GM23338 (cell line): ENCODE results near the gene WIPF3. TPM values are rescaled to one million over a fixed set of nuclear protein-coding genes. Genes with fewer than 3 reads are reported as not detected.

ENCODE experiments used
- ATAC-seq: fragments of 200-7000 bp; cut with Tn5 transposase; 3 replicates; pipeline ENCODE4 v1.9.1; 2020
- DNase-seq: peaks from one replicate; pipeline ENCODE4 v3.0.0-alpha.2; 2015; ENCODE audit warnings: low spot score
- H2AFZ ChIP-seq: fragments of 200-600 bp; sonication (generic); 2 replicates; pipeline ENCODE4 v1.8.0; 2016; ENCODE audit warnings: antibody characterized with exemption, mild to moderate bottlenecking, moderate library complexity
- H3F3A ChIP-seq: fragments of 200-600 bp; sonication (generic); replicated peaks from 2 replicates; pipeline ENCODE4 v1.8.0; 2017; ENCODE audit warnings: antibody characterized with exemption, mixed run types, low read depth
- H3K27ac ChIP-seq: fragments of 200-600 bp; sonication (generic); 2 replicates; pipeline ENCODE4 v1.6.1; 2016; ENCODE audit warnings: low read depth
- H3K27me3 ChIP-seq: fragments of 200-600 bp; sonication (generic); 2 replicates; pipeline ENCODE4 v1.8.0; 2016; ENCODE audit warnings: mild to moderate bottlenecking, mixed run types, moderate library complexity; ENCODE audit not compliant: insufficient read depth
- H3K36me3 ChIP-seq: fragments of 200-600 bp; sonication (generic); 2 replicates; pipeline ENCODE4 v1.8.0; 2016; ENCODE audit warnings: mild to moderate bottlenecking; ENCODE audit not compliant: insufficient read depth
- H3K4me1 ChIP-seq: fragments of 200-600 bp; sonication (generic); 2 replicates; pipeline ENCODE4 v1.8.0; 2016; ENCODE audit warnings: mild to moderate bottlenecking, moderate library complexity; ENCODE audit not compliant: insufficient read depth
- H3K4me2 ChIP-seq: fragments of 200-600 bp; sonication (generic); 2 replicates; pipeline ENCODE4 v1.7.1; 2017; ENCODE audit warnings: mixed run types
- H3K4me3 ChIP-seq: fragments of 200-600 bp; sonication (generic); 2 replicates; pipeline ENCODE4 v1.6.1; 2016; ENCODE audit warnings: mixed run types
- H3K79me2 ChIP-seq: fragments of 200-600 bp; sonication (generic); replicated peaks from 2 replicates; pipeline ENCODE4 v1.8.0; 2017; ENCODE audit warnings: mild to moderate bottlenecking; ENCODE audit not compliant: insufficient read depth
- H3K9me2 ChIP-seq: fragments of 200-600 bp; sonication (generic); 2 replicates; pipeline ENCODE4 v1.8.0; 2017; ENCODE audit not compliant: insufficient read depth
- H4K20me1 ChIP-seq: fragments of 200-600 bp; sonication (generic); replicated peaks from 2 replicates; pipeline ENCODE4 v1.8.0; 2017; ENCODE audit warnings: mild to moderate bottlenecking; ENCODE audit not compliant: insufficient read depth
- H3K27ac Mint-ChIP-seq: 2 replicates; pipeline ENCODE4 v1.8.0; 2020; ENCODE audit warnings: inconsistent platforms, mild to moderate bottlenecking, moderate library complexity, mixed read lengths
- H3K27me3 Mint-ChIP-seq: 3 replicates; pipeline ENCODE4 v1.8.0; 2022; ENCODE audit warnings: low read depth, mild to moderate bottlenecking, moderate library complexity, mixed read lengths, inconsistent platforms; ENCODE audit not compliant: insufficient read depth, poor library complexity
- H3K36me3 Mint-ChIP-seq: 3 replicates; pipeline ENCODE4 v1.8.0; 2021; ENCODE audit warnings: low read depth, mild to moderate bottlenecking, inconsistent platforms, moderate library complexity, mixed read lengths
- H3K4me1 Mint-ChIP-seq: 3 replicates; pipeline ENCODE4 v1.8.0; 2020; ENCODE audit warnings: mild to moderate bottlenecking, inconsistent platforms, mixed read lengths
- H3K4me3 Mint-ChIP-seq: 3 replicates; pipeline ENCODE4 v1.8.0; 2021; ENCODE audit warnings: moderate library complexity, mild to moderate bottlenecking, inconsistent platforms, mixed read lengths
- H3K9me3 Mint-ChIP-seq: 3 replicates; pipeline ENCODE4 v1.8.0; 2020; ENCODE audit warnings: moderate library complexity, mild to moderate bottlenecking, inconsistent platforms, mixed read lengths
- CREB1 ChIP-seq: fragments of 250-450 bp; sonication (Bioruptor Pico); IDR thresholded peaks from 2 replicates; pipeline ENCODE4 v1.5.0; 2020; ENCODE audit warnings: low read depth, mild to moderate bottlenecking, moderate library complexity
- CTCF ChIP-seq, 2 experiments: fragments of 200-600 bp in 1 of 2; sonication (generic) in 1 of 2; conservative IDR thresholded peaks; 2 replicates each; pipeline versions ENCODE4 v1.5.1 to v1.6.1; 2016 to 2017; ENCODE audit warnings: antibody characterized with exemption in 2 of 2, low read depth in 2 of 2, mild to moderate bottlenecking in 2 of 2, moderate library complexity in 1 of 2
- ETS1 ChIP-seq: IDR thresholded peaks from 2 replicates; pipeline ENCODE4 v1.6.1; 2016; ENCODE audit warnings: antibody characterized with exemption
- EZH2 ChIP-seq: fragments of 200-600 bp; sonication (generic); IDR thresholded peaks from one replicate; pipeline ENCODE4 v1.8.0; 2017; ENCODE audit warnings: antibody characterized with exemption, mild to moderate bottlenecking, low read depth; ENCODE audit not compliant: unreplicated experiment
- EZH2phosphoT487 ChIP-seq: fragments of 200-600 bp; sonication (generic); IDR thresholded peaks from one replicate; pipeline ENCODE4 v1.8.1; 2018; ENCODE audit warnings: antibody characterized with exemption; ENCODE audit not compliant: unreplicated experiment
- JUNB ChIP-seq: IDR thresholded peaks from one replicate; pipeline ENCODE4 v1.6.1; 2016; ENCODE audit warnings: antibody characterized with exemption; ENCODE audit not compliant: unreplicated experiment
- NANOG ChIP-seq: IDR thresholded peaks from 2 replicates; pipeline ENCODE4 v1.6.1; 2016; ENCODE audit warnings: antibody characterized with exemption, borderline replicate concordance
- POLR2AphosphoS5 ChIP-seq: IDR thresholded peaks from 2 replicates; pipeline ENCODE4 v1.6.1; 2016; ENCODE audit warnings: antibody characterized with exemption, low read depth
- REST ChIP-seq: IDR thresholded peaks from one replicate; pipeline ENCODE4 v1.6.1; 2018; ENCODE audit warnings: antibody characterized with exemption; ENCODE audit not compliant: unreplicated experiment
- STAT1 ChIP-seq: IDR thresholded peaks from one replicate; pipeline ENCODE4 v1.6.1; 2016; ENCODE audit warnings: antibody characterized with exemption; ENCODE audit not compliant: unreplicated experiment
- ZNF114 ChIP-seq: fragments of 250-450 bp; sonication (Bioruptor Pico); IDR thresholded peaks from 2 replicates; pipeline ENCODE4 v1.5.0; 2020; ENCODE audit warnings: mild to moderate bottlenecking, moderate library complexity
- ZNF331 ChIP-seq: fragments of 250-450 bp; sonication (Bioruptor Pico); IDR thresholded peaks from 2 replicates; pipeline ENCODE4 v1.5.0; 2020; ENCODE audit warnings: low read depth, mild to moderate bottlenecking, moderate library complexity
- ZNF462 ChIP-seq: fragments of 250-450 bp; sonication (Bioruptor Pico); IDR thresholded peaks from 2 replicates; pipeline ENCODE4 v1.5.0; 2020; ENCODE audit warnings: mild to moderate bottlenecking, moderate library complexity
- polyA plus RNA-seq: library from polyadenylated mRNA; unstranded; fragments of >200 nt; fragmentation: Nextera tagmentation; extraction: Ambion mirVana; gene quantifications from 2 replicates; pipeline ENCODE4 v1.2.1, GENCODE V29; 2016
- total RNA-seq: library from RNA; depleted of rRNA; stranded (reverse); fragments of >200 nt; shearing (Covaris generic); gene quantifications from 2 replicates; pipeline ENCODE4 v1.2.3, GENCODE V29; 2014

Gene WIPF3
- total and polyA plus RNA-seq, 2 experiments from 2014 or later: 5.7 to 11.4 TPM

DNA sequence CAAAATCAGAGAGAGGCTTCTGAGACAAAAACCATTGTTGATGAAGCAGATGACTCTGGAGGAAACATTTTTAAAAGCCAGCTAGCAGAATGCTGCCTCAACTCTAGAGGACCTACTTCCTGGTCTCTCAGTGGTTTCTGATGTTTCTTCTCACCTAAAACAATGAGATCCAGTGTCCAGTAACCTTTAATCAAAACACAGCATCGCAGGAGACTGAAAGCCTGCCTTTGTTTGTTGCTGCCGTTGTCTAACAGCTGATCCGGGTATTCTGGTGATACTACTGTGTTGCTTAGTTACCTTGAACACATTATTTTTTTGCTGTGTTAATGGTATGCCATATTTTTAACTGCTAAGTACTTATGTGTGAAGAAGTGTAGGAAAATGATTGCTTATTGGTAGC, 70.9 kb downstream of the WIPF3 start:
- Histone ChIP-seq H3K4me3 (no peak overlapping the region), H3K9me2 (no peaks in the 10 kb centered on the region), H2AFZ (no peak overlapping the region), H3K27ac (no peak overlapping the region), H3K36me3 (no peaks in the 10 kb centered on the region), H3F3A (no peaks in the 10 kb centered on the region), H3K4me2 (no peak overlapping the region), H4K20me1 (no peaks in the 10 kb centered on the region), H3K27me3 (no peaks in the 10 kb centered on the region), H3K79me2 (no peaks in the 10 kb centered on the region), H3K4me1 (peaks cover 6% of the 10 kb centered on the region)
- DNase-seq (no peak), ATAC-seq (no peak)
- TF ChIP-seq JUNB (no peak), POLR2AphosphoS5 (no peak), EZH2phosphoT487 (no peak), CREB1 (CRISPR knock-in tag) (no peak), REST (no peak), STAT1 (no peak), NANOG (no peak), ZNF462 (CRISPR knock-in tag) (no peak), EZH2 (no peak), CTCF (conservative IDR thresholded peaks at IDR 0.05; ENCODE audit: low read depth in 2 of 2) (no peak), ETS1 (no peak), ZNF331 (CRISPR knock-in tag) (no peak), ZNF114 (CRISPR knock-in tag) (no peak)
- Mint-ChIP-seq H3K4me1 (peaks cover 7% of the 10 kb centered on the region; the same call in 2 of the 3 replicates), H3K27ac (no peak overlapping the region), H3K9me3 (no peaks in the 10 kb centered on the region), H3K27me3 (peaks cover 4% of the 10 kb centered on the region), H3K4me3 (no peak overlapping the region), H3K36me3 (no peaks in the 10 kb centered on the region)
